Panc1 (cell line): ENCODE results near the gene LIPI. TPM values are rescaled to one million over a fixed set of nuclear protein-coding genes. Genes with fewer than 3 reads are reported as not detected.
"Not testable (repeated sequence)": the region's sequence is repeated elsewhere in the genome, so short reads cannot be mapped to it uniquely, and the experiment has no call there.

Experiments used
- ATAC-seq: fragments of 200-7000 bp; cut with Tn5 transposase; 2 replicates; pipeline ENCODE4 v1.9.1; 2020; ENCODE audit warnings: mild to moderate bottlenecking, moderate library complexity
- BruUV-seq: library from RNA; stranded (reverse); fragments of 400-500 nt; replicated peaks from 2 replicates; lab custom pipeline; 2021; lab: Mats Ljungman, UMichigan
- CTCF ChIA-PET: fragments of 300-600 bp; sonication (Branson Sonifier 250); formaldehyde crosslinking; loops from one replicate; lab custom pipeline; 2022; ENCODE audit warnings: antibody characterized with exemption; lab: Charles Lee
- POLR2A ChIA-PET: fragments of 300-600 bp; sonication (Branson Sonifier 250); formaldehyde crosslinking; loops from one replicate; lab custom pipeline; 2022; ENCODE audit warnings: antibody characterized with exemption; lab: Charles Lee
- DNase-seq: peaks from one replicate; pipeline ENCODE4 v3.0.0-alpha.2; 2010; ENCODE audit warnings: low read depth, low spot score
- H3K27ac ChIP-seq: 2 replicates; pipeline ENCODE4 v1.5.1; 2011; ENCODE audit warnings: mild to moderate bottlenecking, low read length, inconsistent platforms
- H3K27me3 ChIP-seq: fragments of 200-500 bp; sonication (Bioruptor generic); 2 replicates; pipeline ENCODE4 v1.6.0; 2014; ENCODE audit warnings: low read length, inconsistent platforms; ENCODE audit not compliant: control insufficient read depth, insufficient read depth
- H3K36me3 ChIP-seq: fragments of 200-500 bp; sonication (Bioruptor generic); 2 replicates; pipeline ENCODE4 v1.5.1; 2014; ENCODE audit warnings: inconsistent platforms, mild to moderate bottlenecking, low read length, moderate library complexity; ENCODE audit not compliant: control insufficient read depth, insufficient read depth
- H3K4me1 ChIP-seq: 2 replicates; pipeline ENCODE4 v1.5.1; 2011; ENCODE audit warnings: inconsistent platforms, mild to moderate bottlenecking, low read length, moderate library complexity; ENCODE audit not compliant: control insufficient read depth, insufficient read depth
- H3K4me3 ChIP-seq, 2 experiments: 2 replicates each; pipeline ENCODE4 v1.5.1; 2011 to 2012; ENCODE audit warnings: low read depth in 2 of 2, low read length in 2 of 2, mild to moderate bottlenecking in 2 of 2, inconsistent platforms in 1 of 2, moderate library complexity in 1 of 2
- H3K9me3 ChIP-seq: fragments of 200-500 bp; sonication (Bioruptor generic); 2 replicates; pipeline ENCODE4 v1.5.1; 2014; ENCODE audit warnings: low read depth, mild to moderate bottlenecking, inconsistent platforms, low read length, moderate library complexity; ENCODE audit not compliant: control insufficient read depth, insufficient read depth
- POLR2AphosphoS5 ChIP-seq: IDR thresholded peaks from 2 replicates; pipeline ENCODE4 v1.6.1; 2012; ENCODE audit warnings: mild to moderate bottlenecking, low read depth, low read length, moderate library complexity
- SIN3A ChIP-seq: IDR thresholded peaks from 2 replicates; pipeline ENCODE4 v1.6.1; 2012; ENCODE audit warnings: low read depth, mild to moderate bottlenecking, low read length, moderate library complexity, borderline replicate concordance; ENCODE audit not compliant: insufficient read depth
- TCF7L2 ChIP-seq: IDR thresholded peaks from 2 replicates; pipeline ENCODE4 v1.6.1; 2011; ENCODE audit warnings: mild to moderate bottlenecking, low read depth, low read length, inconsistent platforms
- in situ Hi-C: cut with HindIII; loops from 2 replicates; pipeline ENCODE4 v1.10.0; 2016; ENCODE audit warnings: low sequenced_read_pairs, low pct_unique_long_range_greater_than_20kb
- intact Hi-C: fragments of 100-400 bp; cut with micrococcal nuclease; formaldehyde crosslinking; loops from one replicate; pipeline ENCODE4 v1.10.0; 2022; ENCODE audit not compliant: unreplicated experiment
- total RNA-seq: library from RNA; stranded (reverse); gene quantifications from one replicate; pipeline ENCODE4 v1.2.1, GENCODE V29; 2021; ENCODE audit not compliant: unreplicated experiment
- TF ChIP-seq, protein P1 (sequence below), 2 experiments: IDR thresholded peaks; 2 replicates each; pipeline ENCODE4 v1.6.1; 2011 to 2012; ENCODE audit warnings: low read depth in 2 of 2, control low read depth in 1 of 2, low read length in 1 of 2, mild to moderate bottlenecking in 1 of 2, moderate library complexity in 1 of 2; ENCODE audit not compliant: insufficient read depth in 1 of 2
- TF ChIP-seq, protein P2 (sequence below): fragments of 450-650 bp; IDR thresholded peaks from 2 replicates; pipeline ENCODE4 v1.5.1; 2017; ENCODE audit warnings: mild to moderate bottlenecking

Gene LIPI
- total RNA-seq, 1 experiment from 2014 or later = not detected

DNA sequence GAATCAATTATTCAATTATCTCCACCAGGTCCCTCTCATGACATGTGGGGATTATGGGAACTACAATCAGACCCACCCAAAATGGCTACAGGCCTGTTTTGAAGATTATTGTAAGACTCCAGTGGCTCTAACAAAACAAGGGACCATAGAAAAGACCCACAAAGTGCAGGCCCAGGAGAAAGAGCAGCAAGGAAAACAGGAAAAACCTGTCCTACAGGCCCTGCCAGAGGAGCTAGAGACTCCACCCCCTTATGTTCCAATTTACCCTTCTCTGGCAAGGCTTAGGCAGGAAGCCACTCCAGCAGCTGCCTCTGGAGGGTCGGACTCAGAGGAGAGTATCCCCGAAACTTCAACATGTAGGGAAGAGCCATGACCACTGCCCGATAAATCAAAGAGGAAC, 96.5 kb downstream of the LIPI start:
- Histone ChIP-seq H3K9me3 (no peaks in the 10 kb centered on the region), H3K36me3 (no peaks in the 10 kb centered on the region), H3K27ac (no peak overlapping the region), H3K4me1 (no peaks in the 10 kb centered on the region), H3K27me3 (no peaks in the 10 kb centered on the region), H3K4me3 (no peak overlapping the region)
- POLR2A ChIA-PET = no interaction called here
- ATAC-seq = no peak
- in situ Hi-C loops = no loop called here
- BruUV-seq = no TSS peak
- intact Hi-C loops = no loop called here
- CTCF ChIA-PET = no interaction called here
- DNase-seq = no peak
- TF ChIP-seq SIN3A (no peak), TCF7L2 (no peak), POLR2AphosphoS5 (no peak)
- TF ChIP-seq, protein P1, sequence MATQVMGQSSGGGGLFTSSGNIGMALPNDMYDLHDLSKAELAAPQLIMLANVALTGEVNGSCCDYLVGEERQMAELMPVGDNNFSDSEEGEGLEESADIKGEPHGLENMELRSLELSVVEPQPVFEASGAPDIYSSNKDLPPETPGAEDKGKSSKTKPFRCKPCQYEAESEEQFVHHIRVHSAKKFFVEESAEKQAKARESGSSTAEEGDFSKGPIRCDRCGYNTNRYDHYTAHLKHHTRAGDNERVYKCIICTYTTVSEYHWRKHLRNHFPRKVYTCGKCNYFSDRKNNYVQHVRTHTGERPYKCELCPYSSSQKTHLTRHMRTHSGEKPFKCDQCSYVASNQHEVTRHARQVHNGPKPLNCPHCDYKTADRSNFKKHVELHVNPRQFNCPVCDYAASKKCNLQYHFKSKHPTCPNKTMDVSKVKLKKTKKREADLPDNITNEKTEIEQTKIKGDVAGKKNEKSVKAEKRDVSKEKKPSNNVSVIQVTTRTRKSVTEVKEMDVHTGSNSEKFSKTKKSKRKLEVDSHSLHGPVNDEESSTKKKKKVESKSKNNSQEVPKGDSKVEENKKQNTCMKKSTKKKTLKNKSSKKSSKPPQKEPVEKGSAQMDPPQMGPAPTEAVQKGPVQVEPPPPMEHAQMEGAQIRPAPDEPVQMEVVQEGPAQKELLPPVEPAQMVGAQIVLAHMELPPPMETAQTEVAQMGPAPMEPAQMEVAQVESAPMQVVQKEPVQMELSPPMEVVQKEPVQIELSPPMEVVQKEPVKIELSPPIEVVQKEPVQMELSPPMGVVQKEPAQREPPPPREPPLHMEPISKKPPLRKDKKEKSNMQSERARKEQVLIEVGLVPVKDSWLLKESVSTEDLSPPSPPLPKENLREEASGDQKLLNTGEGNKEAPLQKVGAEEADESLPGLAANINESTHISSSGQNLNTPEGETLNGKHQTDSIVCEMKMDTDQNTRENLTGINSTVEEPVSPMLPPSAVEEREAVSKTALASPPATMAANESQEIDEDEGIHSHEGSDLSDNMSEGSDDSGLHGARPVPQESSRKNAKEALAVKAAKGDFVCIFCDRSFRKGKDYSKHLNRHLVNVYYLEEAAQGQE (IDR thresholded peaks at IDR 0.05; ENCODE audit: insufficient read depth in 1 of 2, low read depth in 2 of 2, low read length in 1 of 2) = no peak
- TF ChIP-seq, protein P2, sequence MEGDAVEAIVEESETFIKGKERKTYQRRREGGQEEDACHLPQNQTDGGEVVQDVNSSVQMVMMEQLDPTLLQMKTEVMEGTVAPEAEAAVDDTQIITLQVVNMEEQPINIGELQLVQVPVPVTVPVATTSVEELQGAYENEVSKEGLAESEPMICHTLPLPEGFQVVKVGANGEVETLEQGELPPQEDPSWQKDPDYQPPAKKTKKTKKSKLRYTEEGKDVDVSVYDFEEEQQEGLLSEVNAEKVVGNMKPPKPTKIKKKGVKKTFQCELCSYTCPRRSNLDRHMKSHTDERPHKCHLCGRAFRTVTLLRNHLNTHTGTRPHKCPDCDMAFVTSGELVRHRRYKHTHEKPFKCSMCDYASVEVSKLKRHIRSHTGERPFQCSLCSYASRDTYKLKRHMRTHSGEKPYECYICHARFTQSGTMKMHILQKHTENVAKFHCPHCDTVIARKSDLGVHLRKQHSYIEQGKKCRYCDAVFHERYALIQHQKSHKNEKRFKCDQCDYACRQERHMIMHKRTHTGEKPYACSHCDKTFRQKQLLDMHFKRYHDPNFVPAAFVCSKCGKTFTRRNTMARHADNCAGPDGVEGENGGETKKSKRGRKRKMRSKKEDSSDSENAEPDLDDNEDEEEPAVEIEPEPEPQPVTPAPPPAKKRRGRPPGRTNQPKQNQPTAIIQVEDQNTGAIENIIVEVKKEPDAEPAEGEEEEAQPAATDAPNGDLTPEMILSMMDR = no peak

DNA sequence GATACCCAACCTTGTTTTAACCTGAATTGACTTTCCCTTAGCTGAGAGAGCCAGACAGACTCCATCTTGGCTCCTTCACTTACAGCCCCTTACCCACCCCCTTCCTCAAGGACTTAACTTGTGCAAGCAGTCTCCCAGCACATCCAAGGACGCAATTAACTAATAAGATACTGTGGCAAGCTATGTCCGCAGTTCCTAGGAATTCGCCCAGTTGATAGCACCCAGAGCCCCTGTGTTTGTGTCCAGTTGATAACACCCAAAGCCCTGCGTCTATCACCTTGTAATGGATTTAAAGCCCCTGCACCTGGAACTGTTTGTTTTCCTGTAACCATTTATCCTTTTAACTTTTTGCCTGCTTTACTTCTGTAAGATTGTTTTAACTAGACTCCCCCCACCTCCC, 106.2 kb downstream of the LIPI start:
- DNase-seq, CTCF ChIA-PET, POLR2A ChIA-PET, ATAC-seq, H3K4me1 ChIP-seq, H3K27me3 ChIP-seq, H3K4me3 ChIP-seq, H3K36me3 ChIP-seq, H3K27ac ChIP-seq, BruUV-seq, intact Hi-C loops, H3K9me3 ChIP-seq, in situ Hi-C loops: not testable (repeated sequence)

GRCh38 chr21:14099570-14099969, 111.2 kb downstream of the LIPI start:
- no peak overlapping the region for H3K27ac ChIP-seq
- H3K4me1 ChIP-seq = no peaks in the 10 kb centered on the region
- intact Hi-C loops (no loop called here), in situ Hi-C loops (no loop called here)
- no peaks in the 10 kb centered on the region for H3K9me3 ChIP-seq
- ChIA-PET CTCF (no interaction called here), POLR2A (no interaction called here)
- no peak for DNase-seq
- ATAC-seq = no peak
- BruUV-seq = no TSS peak
- no peaks in the 10 kb centered on the region for H3K27me3 ChIP-seq
- H3K36me3 ChIP-seq = no peaks in the 10 kb centered on the region
- TF ChIP-seq, protein P1 (IDR thresholded peaks at IDR 0.05; ENCODE audit: insufficient read depth in 1 of 2, low read depth in 2 of 2, low read length in 1 of 2) = no peak
- TF ChIP-seq TCF7L2 = no peak
- TF ChIP-seq, protein P2 = no peak
- TF ChIP-seq POLR2AphosphoS5 = no peak
- TF ChIP-seq SIN3A = no peak
- no peak overlapping the region for H3K4me3 ChIP-seq
